NCI-H128 (cell line): ENCODE measurements around the gene HIPK2.

Source experiments
- DNase-seq: peaks from one replicate; lab custom pipeline; 2025; ENCODE audit not compliant: unreplicated experiment; lab: John Stamatoyannopoulos, UW

HIPK2 gene

DNA sequence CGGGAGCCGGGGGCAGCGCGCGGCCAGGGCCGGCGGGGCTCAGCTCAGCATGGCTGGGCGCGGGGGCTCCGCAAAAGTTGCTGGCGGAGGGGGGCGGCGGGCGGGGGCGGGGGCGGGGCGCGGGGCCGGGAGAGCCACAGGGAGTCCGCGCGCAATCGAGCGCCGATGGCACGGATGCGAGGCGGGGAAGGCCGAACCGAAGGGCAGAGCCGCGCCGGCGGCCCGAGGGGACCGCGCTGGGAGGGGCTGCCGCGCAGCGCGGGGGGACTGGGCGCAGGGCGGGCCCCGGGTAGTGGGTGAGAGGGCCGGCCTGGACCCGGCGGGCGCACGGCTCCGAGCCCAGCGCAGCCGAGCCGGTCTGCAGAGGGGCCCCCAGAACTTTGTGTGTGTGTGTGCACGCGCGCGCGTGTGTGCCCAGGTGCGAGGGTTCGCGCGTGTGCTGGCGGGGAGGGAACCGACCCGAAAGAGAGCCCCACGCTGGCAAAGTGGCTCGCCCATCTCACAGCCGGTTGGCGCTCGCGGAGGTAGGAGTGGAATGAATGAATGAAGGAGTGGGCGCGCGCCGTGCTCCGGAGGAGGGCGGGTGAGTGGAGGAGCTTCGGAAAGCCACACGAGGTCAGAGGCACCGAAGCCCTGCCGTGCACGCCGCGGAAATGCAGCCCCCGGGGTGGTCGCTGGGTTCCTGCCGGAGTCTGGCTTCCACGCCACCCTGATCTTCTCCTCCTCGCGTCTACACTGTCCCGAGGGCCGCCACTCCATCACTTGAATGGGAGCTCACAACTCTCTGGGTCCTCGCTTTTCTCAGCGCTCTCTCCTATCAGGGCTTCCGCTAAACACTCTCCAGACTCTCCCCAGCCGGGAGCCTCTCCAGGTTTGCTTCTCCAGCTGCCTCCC, at the start of gene HIPK2:
HIPK2 (minus strand) TSS at position 51 of the 894 bp plus-strand sequence. CDS start 375 bp downstream, outside the sequence.
- DNase-seq = peak; percentile 39

GRCh38 chr7:139827042-139827441, 49.2 kb upstream of the HIPK2 start:
- DNase-seq = no peak

GRCh38 chr7:139825666-139826290, 48.0 kb upstream of the HIPK2 start:
- DNase-seq = no peak

- no peak for DNase-seq
These were observed 46.2 kb upstream of the HIPK2 start for GRCh38 chr7:139823959-139824521.

- no peak for DNase-seq
These were observed 45.1 kb upstream of the HIPK2 start for GRCh38 chr7:139822855-139823254.

GRCh38 chr7:139821349-139822105, 43.7 kb upstream of the HIPK2 start:
- DNase-seq = no peak

- DNase-seq = no peak
These were observed 42.3 kb upstream of the HIPK2 start for GRCh38 chr7:139820089-139820488.

DNA sequence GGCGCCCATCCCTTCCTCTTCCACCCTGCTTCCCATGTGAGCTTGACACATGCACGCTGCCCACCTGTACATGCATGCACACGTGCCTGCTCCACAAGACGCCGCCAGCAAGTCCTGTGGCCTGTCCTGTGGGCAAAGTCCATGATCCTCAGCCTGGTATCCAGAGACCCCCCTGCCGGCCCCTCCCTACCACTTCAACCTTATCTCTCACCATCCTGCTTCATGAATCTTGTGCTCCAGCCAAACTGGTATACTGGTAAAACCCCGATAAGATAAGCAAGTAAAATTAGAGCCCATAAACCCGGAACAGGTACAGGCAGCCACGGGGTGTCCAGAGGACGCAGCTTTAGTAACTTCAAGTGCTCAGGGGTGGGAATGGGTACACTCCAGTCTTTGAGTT, 39.5 kb upstream of the HIPK2 start:
- DNase-seq = no peak

DNA sequence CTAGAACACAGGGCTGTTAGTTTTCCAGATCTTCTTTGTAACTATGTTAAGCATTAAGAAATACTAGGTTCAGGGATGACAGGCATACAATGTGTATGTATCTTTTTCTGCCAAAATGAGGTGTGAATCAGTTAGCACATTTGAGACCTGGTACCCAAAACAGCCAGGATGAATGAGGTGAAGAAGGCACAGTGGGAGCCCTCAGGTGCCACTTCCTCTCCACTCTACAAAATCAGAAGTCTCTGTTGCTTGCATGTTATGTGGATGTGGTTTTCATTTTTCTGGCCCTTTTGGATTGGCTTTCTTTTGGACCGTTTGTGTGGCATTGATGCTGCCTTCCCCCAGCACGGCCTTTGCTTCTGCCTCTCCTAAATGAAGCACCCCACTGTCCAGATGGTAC, 35.9 kb upstream of the HIPK2 start:
- DNase-seq = no peak

DNA sequence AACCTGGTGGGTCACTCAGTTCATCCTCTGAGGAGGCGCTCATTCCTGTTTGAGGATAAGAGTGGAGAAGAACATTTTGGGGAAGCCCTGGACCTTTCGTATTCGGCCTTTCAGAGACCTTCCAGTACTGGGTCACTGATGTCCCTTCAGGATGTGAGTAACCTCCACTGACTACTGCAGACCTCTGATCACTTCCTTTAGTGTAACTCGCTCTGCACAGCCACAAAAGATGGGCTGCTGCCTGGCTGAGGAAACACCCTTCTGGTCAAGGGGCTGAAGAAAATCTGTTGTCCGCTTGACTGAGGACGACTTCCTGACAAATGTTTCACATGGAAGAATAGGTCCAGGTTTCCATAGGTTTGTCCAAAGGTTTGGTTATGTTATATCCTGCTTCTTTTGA, 35.4 kb upstream of the HIPK2 start:
- no peak for DNase-seq

- DNase-seq = no peak
These were observed 33.3 kb upstream of the HIPK2 start for GRCh38 chr7:139811066-139811465.

GRCh38 chr7:139808846-139809442, 31.1 kb upstream of the HIPK2 start:
- DNase-seq = no peak

GRCh38 chr7:139808427-139808826, 30.6 kb upstream of the HIPK2 start:
- DNase-seq = no peak

- DNase-seq = no peak
These were observed 29.2 kb upstream of the HIPK2 start for GRCh38 chr7:139807009-139807408.

DNA sequence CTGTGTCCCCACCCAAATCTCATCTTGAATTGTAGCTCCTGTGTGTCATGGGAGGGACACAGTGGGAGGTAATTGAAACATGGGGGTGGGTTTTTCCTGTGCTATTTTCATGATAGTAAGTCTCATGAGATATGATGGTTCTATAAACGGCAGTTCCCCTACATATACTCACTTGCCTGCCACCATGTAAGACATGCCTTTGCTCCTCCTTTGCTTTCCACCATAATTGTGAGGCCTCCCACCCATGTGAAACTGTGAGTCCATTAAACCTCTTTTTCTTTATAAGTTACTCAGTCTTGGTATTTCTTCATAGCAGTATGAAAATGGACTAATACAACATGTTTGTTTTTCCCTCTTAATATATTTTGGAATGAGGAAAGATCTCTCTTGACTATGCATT, 26.8 kb upstream of the HIPK2 start:
- no peak for DNase-seq

- DNase-seq = no peak
These were observed 21.8 kb upstream of the HIPK2 start for GRCh38 chr7:139799586-139799985.

- no peak for DNase-seq
These were observed 21.1 kb upstream of the HIPK2 start for GRCh38 chr7:139798892-139799291.

DNA sequence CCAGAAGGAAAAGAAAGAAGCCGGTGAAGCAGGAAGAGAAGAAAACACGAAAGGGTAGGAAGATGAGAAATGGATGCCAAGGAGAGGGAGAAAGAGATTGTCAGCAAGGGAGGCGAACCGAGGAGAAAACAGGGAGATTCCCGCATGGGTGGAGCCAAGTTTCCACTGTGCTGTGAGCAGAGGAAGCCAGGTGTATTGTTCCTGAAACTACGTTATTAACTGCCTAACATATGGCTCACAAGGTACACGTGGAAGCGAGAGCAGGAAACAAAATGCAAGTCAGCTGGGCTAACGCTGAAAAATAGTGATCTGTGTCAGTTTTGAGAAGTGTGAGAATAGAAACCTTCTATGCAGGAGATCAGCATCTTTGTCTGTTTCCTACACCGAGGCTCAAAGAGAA, 20.4 kb upstream of the HIPK2 start:
- DNase-seq = no peak

- DNase-seq = no peak
These were observed 19.8 kb upstream of the HIPK2 start for GRCh38 chr7:139797607-139798006.

DNA sequence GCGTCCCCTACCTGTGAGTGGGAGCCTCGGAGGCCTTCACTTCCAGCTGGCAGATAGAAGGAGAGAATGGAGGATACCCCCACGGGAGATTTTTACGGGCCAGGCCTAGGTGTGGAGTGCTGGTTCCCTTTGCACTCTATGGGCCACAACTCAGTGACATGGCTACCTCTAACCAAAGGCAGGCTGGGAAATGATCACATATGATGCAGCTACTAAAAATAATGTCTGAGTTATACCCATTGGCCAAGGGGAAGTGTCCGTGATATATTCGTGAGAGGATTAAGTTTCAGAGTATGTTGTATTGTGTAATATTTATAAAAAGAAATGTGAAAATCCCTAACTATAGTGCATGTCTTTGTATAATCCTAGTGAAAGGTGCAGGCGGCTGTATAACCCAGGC, 13.5 kb upstream of the HIPK2 start:
- DNase-seq = no peak

GRCh38 chr7:139784648-139785047, 6.8 kb upstream of the HIPK2 start:
- DNase-seq = no peak
